Activated CD8-positive, alpha-beta T cell treated with anti-CD3 and anti-CD28 coated beads, Interleukin-2, amount 10 ng/mL, durations not matched to agents 7 days and 5 days (primary cell): Measurements from ENCODE around the gene DNAH5. TPM values are rescaled to one million over a fixed set of nuclear protein-coding genes. Genes with fewer than 3 reads are reported as not detected.

Experiments used
- ATAC-seq: fragments of 150-1000 bp; cut with Tn5 transposase; one replicate; pipeline ENCODE4 v1.10.0; 2021; ENCODE audit warnings: moderate library complexity
- CTCF ChIA-PET: fragments of 350-600 bp; sonication (Branson Sonifier 250); formaldehyde crosslinking; loops from one replicate; lab custom pipeline; 2021; ENCODE audit warnings: antibody characterized with exemption; lab: Charles Lee
- POLR2A ChIA-PET: fragments of 350-600 bp; sonication (Branson Sonifier 250); formaldehyde crosslinking; loops from one replicate; lab custom pipeline; 2021; ENCODE audit warnings: antibody characterized with exemption; lab: Charles Lee
- DNase-seq: peaks from one replicate; pipeline ENCODE4 v3.0.0-alpha.2; 2020
- H3K27ac Mint-ChIP-seq: one replicate; pipeline ENCODE4 v1.8.0; 2021; ENCODE audit warnings: mild to moderate bottlenecking, mixed read lengths
- H3K27me3 Mint-ChIP-seq: one replicate; pipeline ENCODE4 v1.8.0; 2021; ENCODE audit warnings: low read depth, mixed read lengths
- H3K36me3 Mint-ChIP-seq: one replicate; pipeline ENCODE4 v1.8.0; 2021; ENCODE audit warnings: low read depth, mixed read lengths
- H3K4me1 Mint-ChIP-seq: one replicate; pipeline ENCODE4 v1.8.0; 2021; ENCODE audit warnings: low read depth, mixed read lengths
- H3K4me3 Mint-ChIP-seq: one replicate; pipeline ENCODE4 v1.8.0; 2021; ENCODE audit warnings: mild to moderate bottlenecking, mixed read lengths
- H3K9me3 Mint-ChIP-seq: one replicate; pipeline ENCODE4 v1.8.0; 2022; ENCODE audit warnings: mixed read lengths; ENCODE audit not compliant: insufficient read depth
- total RNA-seq, 2 experiments: library from RNA; stranded (reverse); gene quantifications; one replicate each; pipeline ENCODE4 v1.2.3, GENCODE V29; 2021

The DNAH5 gene
- total RNA-seq, 2 experiments from 2014 or later = not detected

GRCh38 chr5:13976223-13976622 is 31.7 kb upstream of the DNAH5 start:
- no peaks in the 10 kb centered on the region for H3K9me3 Mint-ChIP-seq
- DNase-seq (no peak), ATAC-seq (no peak)
- H3K27me3 Mint-ChIP-seq = no peaks in the 10 kb centered on the region
- H3K36me3 Mint-ChIP-seq = no peaks in the 10 kb centered on the region
- ChIA-PET POLR2A (no interaction called here), CTCF (no interaction called here)
- no peak overlapping the region for H3K4me3 Mint-ChIP-seq
- no peak overlapping the region for H3K27ac Mint-ChIP-seq
- no peaks in the 10 kb centered on the region for H3K4me1 Mint-ChIP-seq

GRCh38 chr5:13975246-13975645 is 30.8 kb upstream of the DNAH5 start:
- H3K36me3 Mint-ChIP-seq = no peaks in the 10 kb centered on the region
- ChIA-PET POLR2A (no interaction called here), CTCF (no interaction called here)
- H3K9me3 Mint-ChIP-seq = no peaks in the 10 kb centered on the region
- no peak for DNase-seq
- no peaks in the 10 kb centered on the region for H3K4me1 Mint-ChIP-seq
- no peak for ATAC-seq
- no peaks in the 10 kb centered on the region for H3K27me3 Mint-ChIP-seq
- no peak overlapping the region for H3K27ac Mint-ChIP-seq
- H3K4me3 Mint-ChIP-seq = no peak overlapping the region

- H3K27me3 Mint-ChIP-seq = no peaks in the 10 kb centered on the region
- H3K4me1 Mint-ChIP-seq = no peaks in the 10 kb centered on the region
- DNase-seq (no peak), ATAC-seq (no peak)
- ChIA-PET POLR2A (no interaction called here), CTCF (no interaction called here)
- no peak overlapping the region for H3K27ac Mint-ChIP-seq
- no peaks in the 10 kb centered on the region for H3K36me3 Mint-ChIP-seq
- H3K9me3 Mint-ChIP-seq = no peaks in the 10 kb centered on the region
- no peak overlapping the region for H3K4me3 Mint-ChIP-seq
Observed at GRCh38 chr5:13973724-13974123, 29.2 kb upstream of the DNAH5 start.

- no peaks in the 10 kb centered on the region for H3K4me1 Mint-ChIP-seq
- H3K27me3 Mint-ChIP-seq = no peaks in the 10 kb centered on the region
- no peak overlapping the region for H3K27ac Mint-ChIP-seq
- H3K36me3 Mint-ChIP-seq = no peaks in the 10 kb centered on the region
- ATAC-seq (no peak), DNase-seq (no peak)
- no peak overlapping the region for H3K4me3 Mint-ChIP-seq
- ChIA-PET POLR2A (no interaction called here), CTCF (no interaction called here)
- H3K9me3 Mint-ChIP-seq = no peaks in the 10 kb centered on the region
Observed at GRCh38 chr5:13972029-13972428, 27.5 kb upstream of the DNAH5 start.

- ATAC-seq (no peak), DNase-seq (no peak)
- ChIA-PET CTCF (no interaction called here), POLR2A (no interaction called here)
- H3K9me3 Mint-ChIP-seq = no peaks in the 10 kb centered on the region
- H3K36me3 Mint-ChIP-seq = no peaks in the 10 kb centered on the region
- H3K4me1 Mint-ChIP-seq = no peaks in the 10 kb centered on the region
- H3K27ac Mint-ChIP-seq = no peak overlapping the region
- H3K27me3 Mint-ChIP-seq = no peaks in the 10 kb centered on the region
- H3K4me3 Mint-ChIP-seq = no peak overlapping the region
Observed at GRCh38 chr5:13957032-13957645, 12.7 kb upstream of the DNAH5 start.

GRCh38 chr5:13956471-13956870 is 12.0 kb upstream of the DNAH5 start:
- Mint-ChIP-seq H3K9me3 (no peaks in the 10 kb centered on the region), H3K27ac (no peak overlapping the region), H3K27me3 (no peaks in the 10 kb centered on the region), H3K4me3 (no peak overlapping the region), H3K36me3 (no peaks in the 10 kb centered on the region), H3K4me1 (no peaks in the 10 kb centered on the region)
- CTCF ChIA-PET = no interaction called here
- no peak for ATAC-seq
- no peak for DNase-seq
- POLR2A ChIA-PET = no interaction called here

GRCh38 chr5:13955896-13956295 is 11.4 kb upstream of the DNAH5 start:
- Mint-ChIP-seq H3K27me3 (no peaks in the 10 kb centered on the region), H3K4me3 (no peak overlapping the region), H3K27ac (no peak overlapping the region), H3K9me3 (no peaks in the 10 kb centered on the region), H3K4me1 (no peaks in the 10 kb centered on the region), H3K36me3 (no peaks in the 10 kb centered on the region)
- ChIA-PET CTCF (no interaction called here), POLR2A (no interaction called here)
- no peak for ATAC-seq
- no peak for DNase-seq

- Mint-ChIP-seq H3K4me1 (no peaks in the 10 kb centered on the region), H3K36me3 (no peaks in the 10 kb centered on the region), H3K4me3 (no peak overlapping the region), H3K27ac (no peak overlapping the region), H3K27me3 (no peaks in the 10 kb centered on the region), H3K9me3 (no peaks in the 10 kb centered on the region)
- DNase-seq (no peak), ATAC-seq (no peak)
- CTCF ChIA-PET = no interaction called here
- POLR2A ChIA-PET = no interaction called here
Observed at GRCh38 chr5:13946111-13946510, 1.6 kb upstream of the DNAH5 start.

GRCh38 chr5:13945271-13945670 is 783 bp upstream of the DNAH5 start:
- H3K27ac Mint-ChIP-seq = no peak overlapping the region
- DNase-seq = no peak
- CTCF ChIA-PET = no interaction called here
- ATAC-seq = no peak
- POLR2A ChIA-PET = no interaction called here
- no peaks in the 10 kb centered on the region for H3K4me1 Mint-ChIP-seq
- H3K36me3 Mint-ChIP-seq = no peaks in the 10 kb centered on the region
- no peaks in the 10 kb centered on the region for H3K9me3 Mint-ChIP-seq
- no peak overlapping the region for H3K4me3 Mint-ChIP-seq
- H3K27me3 Mint-ChIP-seq = no peaks in the 10 kb centered on the region

GRCh38 chr5:13943676-13944075 is 812 bp downstream of the DNAH5 start:
- Mint-ChIP-seq H3K27me3 (no peaks in the 10 kb centered on the region), H3K36me3 (no peaks in the 10 kb centered on the region), H3K9me3 (no peaks in the 10 kb centered on the region), H3K27ac (no peak overlapping the region), H3K4me1 (no peaks in the 10 kb centered on the region), H3K4me3 (no peak overlapping the region)
- ChIA-PET CTCF (no interaction called here), POLR2A (no interaction called here)
- no peak for ATAC-seq
- no peak for DNase-seq

GRCh38 chr5:13941468-13941867 is 3.0 kb downstream of the DNAH5 start:
- ChIA-PET POLR2A (no interaction called here), CTCF (no interaction called here)
- Mint-ChIP-seq H3K4me3 (no peak overlapping the region), H3K27ac (no peak overlapping the region), H3K36me3 (no peaks in the 10 kb centered on the region), H3K9me3 (no peaks in the 10 kb centered on the region), H3K4me1 (no peaks in the 10 kb centered on the region), H3K27me3 (no peaks in the 10 kb centered on the region)
- ATAC-seq (no peak), DNase-seq (no peak)

GRCh38 chr5:13939638-13940037 is 4.8 kb downstream of the DNAH5 start:
- POLR2A ChIA-PET = no interaction called here
- Mint-ChIP-seq H3K27me3 (no peaks in the 10 kb centered on the region), H3K27ac (no peak overlapping the region), H3K9me3 (no peaks in the 10 kb centered on the region), H3K4me1 (no peaks in the 10 kb centered on the region), H3K4me3 (no peak overlapping the region), H3K36me3 (no peaks in the 10 kb centered on the region)
- ATAC-seq (no peak), DNase-seq (no peak)
- CTCF ChIA-PET = no interaction called here

- no peaks in the 10 kb centered on the region for H3K4me1 Mint-ChIP-seq
- no peak overlapping the region for H3K4me3 Mint-ChIP-seq
- DNase-seq (no peak), ATAC-seq (no peak)
- no peak overlapping the region for H3K27ac Mint-ChIP-seq
- no peaks in the 10 kb centered on the region for H3K9me3 Mint-ChIP-seq
- H3K36me3 Mint-ChIP-seq = no peaks in the 10 kb centered on the region
- no peaks in the 10 kb centered on the region for H3K27me3 Mint-ChIP-seq
- POLR2A ChIA-PET = no interaction called here
- CTCF ChIA-PET = no interaction called here
Observed at GRCh38 chr5:13934921-13935320, 9.6 kb downstream of the DNAH5 start.
